Suppressor macrophage treated with lipopolysaccharide for 4 hours (primary cell): ENCODE results near the gene CTNND1.
"Not testable (repeated sequence)": the region's sequence is repeated elsewhere in the genome, so short reads cannot be mapped to it uniquely, and the experiment has no call there.

ENCODE experiments used
- DNase-seq: peaks from one replicate; pipeline ENCODE4 v3.0.0-alpha.2; 2020

CTNND1 gene

DNA sequence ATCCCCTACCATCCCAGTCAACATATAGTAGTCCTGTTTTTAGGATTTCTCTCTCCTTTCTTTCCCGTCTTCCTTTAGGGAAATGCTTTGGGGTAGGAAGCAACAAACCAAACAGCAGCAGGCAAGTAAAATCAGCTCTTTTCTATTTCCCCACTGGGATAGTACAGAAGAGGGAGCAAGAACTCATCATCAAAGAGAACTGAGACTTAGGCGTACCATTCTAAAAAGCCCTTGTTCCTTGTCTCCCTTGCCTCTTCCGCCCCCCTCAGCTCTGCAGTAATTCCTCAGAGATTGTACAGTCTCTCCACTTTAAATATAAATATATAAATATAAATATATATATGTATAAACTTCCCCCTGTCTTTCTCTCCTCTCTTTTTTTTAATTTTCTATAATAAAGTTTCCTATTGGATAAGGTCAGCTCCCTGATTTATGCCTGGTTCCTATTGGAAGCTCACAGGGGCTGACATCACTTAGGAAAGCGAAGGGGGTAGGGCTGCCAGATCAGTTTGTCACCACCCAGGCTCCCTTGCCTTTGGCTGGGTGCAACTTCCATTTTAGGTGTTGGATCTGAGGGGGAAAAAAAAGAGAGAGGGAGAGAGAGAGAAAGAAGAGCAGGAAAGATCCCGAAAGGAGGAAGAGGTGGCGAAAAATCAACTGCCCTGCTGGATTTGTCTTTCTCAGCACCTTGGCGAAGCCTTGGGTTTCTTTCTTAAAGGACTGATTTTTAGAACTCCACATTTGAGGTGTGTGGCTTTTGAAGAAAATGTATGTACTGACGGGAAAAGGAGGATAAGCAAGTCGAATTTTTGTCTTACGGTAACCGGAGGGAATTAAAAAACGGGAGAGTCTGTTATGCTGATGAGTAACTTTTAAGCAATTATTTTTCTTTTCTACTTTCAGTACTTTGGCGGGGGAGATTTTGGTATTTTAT is at the start of gene CTNND1:
Gene CTNND1, plus strand, starts transcription at position 502 of the 934 bp plus-strand sequence. CDS start 29,677 bp downstream, outside the sequence.
- DNase-seq, result peak; percentile 95

DNA sequence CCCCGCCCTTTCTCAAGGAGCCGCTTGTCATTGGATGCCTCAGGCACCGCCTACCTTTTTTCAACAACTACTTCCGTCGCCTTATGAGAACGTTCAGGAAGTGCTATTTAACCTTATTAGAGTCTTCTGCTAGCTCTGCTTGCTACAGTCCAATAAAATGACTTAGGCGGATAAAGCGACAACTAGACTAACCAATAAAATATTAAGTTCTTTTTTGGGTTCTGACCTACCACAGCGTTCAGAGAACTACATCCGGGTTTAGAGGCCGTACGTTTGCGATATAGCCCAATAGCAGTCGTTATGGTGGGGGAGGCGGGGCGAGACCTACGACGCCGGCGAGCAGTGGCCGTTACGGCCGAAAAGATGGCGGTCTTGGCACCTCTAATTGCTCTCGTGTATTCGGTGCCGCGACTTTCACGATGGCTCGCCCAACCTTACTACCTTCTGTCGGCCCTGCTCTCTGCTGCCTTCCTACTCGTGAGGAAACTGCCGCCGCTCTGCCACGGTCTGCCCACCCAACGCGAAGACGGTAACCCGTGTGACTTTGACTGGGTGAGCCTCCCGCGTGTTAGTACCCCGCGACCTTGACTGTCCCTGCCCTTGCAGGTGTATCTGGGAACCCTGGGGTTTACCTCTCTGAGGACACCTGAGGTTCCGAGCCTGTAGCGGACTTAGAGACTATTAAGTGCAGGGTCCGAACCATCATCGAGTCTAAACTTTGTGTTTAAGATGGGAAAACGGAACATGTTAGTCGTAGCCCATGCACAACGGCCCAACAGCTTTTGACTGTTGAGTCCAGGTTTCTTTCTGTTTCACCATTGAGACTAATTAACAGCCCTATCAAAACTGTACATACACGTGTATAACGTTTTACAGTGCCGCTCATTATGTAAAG is 49.1 kb upstream of the CTNND1 start, which contains the start of gene TMX2:
Gene TMX2, plus strand, starts transcription at position 338 of the 895 bp plus-strand sequence. Its CDS starts 26 bp downstream, at position 364.
- DNase-seq, result peak; percentile 97

GRCh38 chr11:57713835-57714234 is 47.8 kb upstream of the CTNND1 start:
- no peak for DNase-seq

DNA sequence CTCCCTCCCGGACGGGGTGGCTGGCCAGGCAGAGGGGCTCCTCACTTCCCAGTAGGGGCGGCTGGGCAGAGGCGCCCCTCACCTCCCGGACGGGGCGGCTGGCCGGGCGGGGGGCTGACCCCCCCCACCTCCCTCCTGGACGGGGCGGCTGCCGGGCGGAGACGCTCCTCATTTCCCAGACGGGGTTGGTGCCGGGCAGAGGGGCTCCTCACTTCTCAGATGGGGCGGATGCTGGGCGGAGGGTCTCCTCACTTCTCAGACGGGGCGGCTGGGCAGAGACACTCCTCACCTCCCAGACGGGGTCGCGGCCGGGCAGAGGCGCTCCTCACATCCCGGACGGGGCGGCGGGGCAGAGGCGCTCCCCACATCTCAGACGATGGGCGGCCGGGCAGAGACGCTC is 44.9 kb upstream of the CTNND1 start:
- DNase-seq, result not testable (repeated sequence)

- DNase-seq, result no peak
Observed at GRCh38 chr11:57727185-57727584, 34.4 kb upstream of the CTNND1 start.

DNA sequence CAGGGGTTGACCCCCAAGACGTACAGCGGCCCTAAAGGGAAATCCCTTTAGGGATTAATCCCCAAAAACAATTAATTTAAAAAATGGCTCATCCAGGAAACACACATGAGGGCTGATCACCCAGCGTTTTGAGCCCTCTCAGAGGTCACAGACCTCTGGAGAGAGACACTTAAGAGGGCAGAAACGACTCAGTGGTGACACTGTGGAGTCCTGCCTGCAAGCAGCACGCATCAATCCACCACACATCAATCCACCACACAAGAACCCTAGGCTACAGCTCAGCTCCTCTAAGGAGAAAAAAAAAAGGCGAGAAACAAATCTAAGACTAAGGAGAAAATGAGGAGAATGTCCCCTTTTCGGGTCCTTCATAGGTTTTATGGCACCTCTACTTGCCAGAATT is 32.8 kb upstream of the CTNND1 start:
- no peak for DNase-seq

GRCh38 chr11:57729479-57729878 is 32.1 kb upstream of the CTNND1 start:
- no peak for DNase-seq

- no peak for DNase-seq
Observed at GRCh38 chr11:57732661-57733060, 28.9 kb upstream of the CTNND1 start.

DNA sequence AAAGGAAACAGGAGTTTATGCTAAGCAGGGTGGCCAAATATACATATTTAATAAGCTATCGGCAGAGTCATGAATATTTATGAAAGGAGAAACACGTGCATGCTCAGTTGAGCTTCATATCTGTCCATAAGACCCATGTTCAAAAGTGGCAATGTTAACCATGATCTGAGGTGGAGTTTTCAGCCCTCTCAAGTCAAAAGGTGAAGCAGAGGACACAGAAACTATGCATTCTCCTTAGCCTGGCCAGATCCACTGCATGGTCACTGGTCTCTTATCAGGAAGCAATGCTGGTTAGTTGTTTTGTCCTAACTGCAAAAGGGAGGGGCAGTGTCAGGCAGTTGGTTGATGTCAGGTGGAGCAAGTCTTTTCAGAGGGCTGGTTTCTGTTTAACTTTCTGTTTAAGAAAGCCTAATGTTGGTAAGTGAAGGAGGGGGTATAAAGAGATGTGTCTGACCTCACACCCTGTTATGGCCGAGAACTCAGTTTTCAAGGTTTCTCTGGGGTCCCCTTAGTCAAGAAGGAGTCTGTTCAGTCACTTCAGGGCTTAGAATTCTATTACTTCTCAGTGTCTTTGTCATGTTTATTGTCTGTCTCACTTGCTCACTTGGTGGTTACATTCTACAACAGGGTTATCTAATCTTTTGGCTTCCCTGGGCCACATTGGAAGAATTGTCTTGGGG is 25.8 kb upstream of the CTNND1 start:
- no peak for DNase-seq

- peak; percentile 97 for DNase-seq
Observed at GRCh38 chr11:57741132-57742086, 20.2 kb upstream of the CTNND1 start, which contains the start of gene SELENOH. Gene SELENOH (plus strand): TSS chr11:57741491. CDS start chr11:57741596, 105 bp downstream.

DNA sequence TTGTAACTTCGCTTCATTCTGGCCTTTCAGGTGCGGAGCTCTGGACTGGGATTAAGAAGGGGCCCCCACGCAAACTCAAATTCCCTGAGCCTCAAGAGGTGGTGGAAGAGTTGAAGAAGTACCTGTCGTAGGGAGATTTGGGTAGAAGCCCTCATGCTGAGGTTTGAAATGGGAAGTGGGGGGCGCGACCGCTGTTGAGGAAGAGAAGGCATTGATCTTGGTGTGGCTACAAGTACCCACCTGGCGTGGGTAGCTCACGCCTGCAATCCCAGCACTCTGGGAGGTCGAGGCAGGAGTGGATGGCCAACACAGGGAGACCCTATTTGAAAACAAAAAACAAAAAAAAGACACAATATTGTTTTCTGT is 19.5 kb upstream of the CTNND1 start:
- DNase-seq, result no peak

DNA sequence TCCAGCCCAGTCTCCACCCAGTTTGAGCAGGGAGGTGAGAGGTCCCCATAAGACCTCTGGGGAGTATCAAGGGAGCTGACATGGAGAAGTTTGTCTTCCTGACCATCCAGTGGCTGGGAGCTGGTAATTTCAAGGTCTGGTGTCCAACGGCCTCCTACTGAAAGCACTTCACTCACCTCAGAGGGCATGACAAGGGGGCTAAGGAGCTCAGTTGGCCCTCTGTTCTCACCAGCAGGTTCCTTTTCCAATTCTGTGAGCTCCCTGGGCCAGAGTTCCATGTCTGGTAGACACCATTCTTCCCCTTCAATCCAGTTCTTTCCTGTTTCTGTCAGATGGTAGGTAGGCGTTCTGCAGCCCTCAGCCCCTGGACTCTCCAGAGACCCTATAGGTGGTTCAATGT is 17.2 kb upstream of the CTNND1 start:
- DNase-seq, result no peak

GRCh38 chr11:57745206-57745605 is 16.4 kb upstream of the CTNND1 start:
- DNase-seq, result no peak

- DNase-seq, result no peak
Observed at GRCh38 chr11:57746920-57747319, 14.7 kb upstream of the CTNND1 start.

DNA sequence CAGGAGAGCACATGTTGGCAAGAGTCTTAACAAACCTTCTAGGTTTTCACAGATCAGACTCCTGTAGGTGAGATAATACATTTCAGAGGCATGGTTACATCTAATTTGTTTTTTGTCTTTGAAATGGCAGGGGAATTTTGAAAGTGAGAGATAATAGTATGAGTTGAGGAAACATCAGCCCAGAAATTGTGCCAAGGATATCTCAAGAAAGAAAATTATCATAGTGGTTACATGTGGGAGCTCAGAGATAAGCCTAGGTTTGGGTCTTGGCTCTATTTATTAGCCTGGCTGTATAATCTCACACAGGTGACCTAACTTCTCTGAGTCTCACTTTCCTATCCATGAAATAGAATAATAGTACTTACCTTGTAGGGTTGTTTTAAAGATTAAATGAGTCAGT is 10.4 kb upstream of the CTNND1 start:
- no peak for DNase-seq

DNA sequence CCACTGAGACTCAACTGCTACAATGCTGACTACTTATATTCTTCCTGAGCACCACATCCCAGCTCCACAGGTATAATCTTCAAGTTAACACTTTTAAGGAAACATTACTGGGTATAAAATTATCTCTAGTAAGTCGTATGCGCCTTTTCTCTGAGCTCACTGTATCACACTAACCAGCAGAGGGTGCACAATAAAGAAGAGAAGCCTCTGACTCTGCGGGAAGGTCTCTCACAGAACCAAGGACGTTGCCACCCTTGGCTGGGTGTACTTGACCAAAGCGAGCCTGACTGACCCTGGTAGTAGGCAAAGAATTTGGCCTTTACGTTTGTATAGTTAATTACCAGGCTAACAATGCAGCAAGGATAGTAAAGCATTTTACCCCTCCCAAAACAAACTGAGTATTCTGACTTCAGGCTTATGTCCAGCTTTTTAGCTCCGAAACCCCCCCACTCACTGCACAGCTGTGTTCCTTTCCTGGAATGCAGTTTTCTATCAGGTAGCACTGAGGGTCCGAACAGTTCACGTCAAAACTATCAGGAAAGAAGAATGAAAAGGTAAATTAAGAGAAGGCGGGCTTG is 9.8 kb upstream of the CTNND1 start, which contains the start of gene BTBD18:
Gene BTBD18, minus strand, starts transcription at position 144 of the 578 bp plus-strand sequence. CDS start 631 bp downstream, outside the sequence.
- DNase-seq, result peak; percentile 46

DNA sequence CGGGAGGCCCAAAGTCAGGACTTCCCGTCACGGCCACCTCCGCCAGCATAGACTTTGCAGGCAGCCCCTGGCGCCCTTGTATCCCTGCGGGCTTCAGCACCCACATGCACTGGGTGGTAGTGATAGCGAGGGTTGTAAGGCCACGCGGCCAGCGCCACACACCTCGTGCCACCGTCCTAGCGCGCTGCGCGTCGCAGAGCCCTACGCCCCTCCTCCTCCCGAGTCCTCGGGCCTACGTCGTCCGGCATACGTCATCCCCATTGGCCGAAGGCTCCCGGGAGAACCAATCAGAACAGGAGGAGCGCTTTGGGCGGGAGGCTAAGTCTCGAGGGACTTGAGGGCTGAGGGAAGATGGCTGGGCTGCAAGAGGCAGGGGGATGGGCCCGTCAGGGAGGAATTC is 8.6 kb upstream of the CTNND1 start:
- no peak for DNase-seq

GRCh38 chr11:57758174-57758573 is 3.4 kb upstream of the CTNND1 start:
- no peak for DNase-seq

- DNase-seq, result peak; percentile 15
Observed at GRCh38 chr11:57762235-57762861, 746 bp downstream of the CTNND1 start.

DNA sequence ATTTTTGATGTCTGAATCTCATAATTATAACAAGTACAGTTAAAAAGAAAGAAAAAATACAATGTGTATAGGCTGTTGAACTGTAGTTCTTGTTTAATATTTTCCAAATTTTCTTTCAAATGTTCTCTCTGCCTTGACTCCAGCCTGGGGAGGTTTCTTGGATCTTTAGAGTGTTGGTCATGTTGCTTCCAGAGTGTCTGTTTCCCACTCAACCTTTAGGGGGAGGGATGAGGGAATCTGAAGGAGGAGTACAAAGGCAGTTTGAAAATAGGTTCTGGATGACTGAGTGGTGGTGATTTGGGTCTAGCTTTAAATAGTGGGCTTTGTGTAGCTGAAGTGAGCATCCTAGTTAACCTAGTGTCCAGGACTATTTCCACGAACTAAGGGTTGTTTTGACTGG is 2.0 kb downstream of the CTNND1 start:
- peak; percentile 32 for DNase-seq

GRCh38 chr11:57764021-57764420 is 2.4 kb downstream of the CTNND1 start:
- DNase-seq, result no peak
